Activated CD4-positive, alpha-beta memory T cell treated with anti-CD3 and anti-CD28 coated beads, Interleukin-2, amount 10 ng/mL, durations not matched to agents 7 days and 5 days (primary cell): ENCODE data around the gene FARS2. TPM values are rescaled to one million over a fixed set of nuclear protein-coding genes. Genes with fewer than 3 reads are reported as not detected.

Experiments used
- CTCF ChIA-PET: fragments of 350-600 bp; sonication (Branson Sonifier 250); formaldehyde crosslinking; loops from one replicate; lab custom pipeline; 2021; ENCODE audit warnings: antibody characterized with exemption, inconsistent platforms; lab: Charles Lee
- POLR2A ChIA-PET: fragments of 350-600 bp; sonication (Branson Sonifier 250); formaldehyde crosslinking; loops from one replicate; lab custom pipeline; 2021; ENCODE audit warnings: antibody characterized with exemption; lab: Charles Lee
- DNase-seq: peaks from one replicate; pipeline ENCODE4 v3.0.0-alpha.2; 2020
- H3K27ac Mint-ChIP-seq: one replicate; pipeline ENCODE4 v1.8.0; 2021; ENCODE audit warnings: mild to moderate bottlenecking, mixed read lengths
- H3K27me3 Mint-ChIP-seq: one replicate; pipeline ENCODE4 v1.8.0; 2021; ENCODE audit warnings: mixed read lengths
- H3K36me3 Mint-ChIP-seq: one replicate; pipeline ENCODE4 v1.8.0; 2021; ENCODE audit warnings: low read depth, mixed read lengths
- H3K4me1 Mint-ChIP-seq: one replicate; pipeline ENCODE4 v1.8.0; 2021; ENCODE audit warnings: mixed read lengths
- H3K4me3 Mint-ChIP-seq: one replicate; pipeline ENCODE4 v1.8.0; 2021; ENCODE audit warnings: mild to moderate bottlenecking, mixed read lengths
- H3K9me3 Mint-ChIP-seq: one replicate; pipeline ENCODE4 v1.8.0; 2021; ENCODE audit warnings: mixed read lengths
- total RNA-seq, 2 experiments: library from RNA; stranded (reverse); gene quantifications; one replicate each; pipeline ENCODE4 v1.2.3, GENCODE V29; 2021

FARS2 gene
- total RNA-seq, 2 experiments from 2014 or later, result 17.6 to 18.7 TPM

DNA sequence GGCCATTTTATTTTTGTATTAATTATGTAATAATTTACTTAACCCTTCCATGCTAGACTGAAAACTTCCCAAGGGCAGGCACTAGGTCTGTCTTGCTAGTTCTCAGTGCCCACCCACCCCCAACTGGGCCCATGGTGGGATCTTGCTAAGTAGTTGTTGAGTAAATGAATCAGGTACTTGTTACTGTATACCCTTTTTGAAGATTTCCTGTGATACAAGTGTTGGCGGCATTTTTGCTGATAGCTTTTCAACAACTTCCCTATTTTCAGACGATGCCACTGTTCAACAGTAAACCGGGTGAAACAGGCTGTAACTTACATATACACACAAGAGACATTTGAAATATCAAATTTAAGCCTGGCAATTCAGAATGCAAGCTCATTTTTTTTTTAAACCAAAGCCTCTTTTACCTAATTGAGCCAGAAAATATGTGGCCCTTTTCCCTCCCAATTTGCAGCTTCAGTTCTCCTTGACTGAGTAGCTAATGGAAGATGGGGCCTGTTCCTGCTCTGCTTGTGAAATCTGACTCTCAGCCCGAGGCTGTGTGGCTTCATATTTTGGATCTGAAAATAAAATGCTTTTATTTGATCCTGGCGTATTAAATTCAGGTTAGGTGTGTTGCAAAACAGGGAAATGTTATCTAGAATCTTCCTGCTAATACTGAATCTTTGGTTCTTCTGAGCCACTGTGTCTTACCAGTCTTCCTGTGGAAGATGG, 457.1 kb downstream of the FARS2 start:
- ChIA-PET POLR2A (no interaction called here), CTCF (no interaction called here)
- no peaks in the 10 kb centered on the region for H3K4me1 Mint-ChIP-seq
- H3K9me3 Mint-ChIP-seq, result peaks cover 14% of the 10 kb centered on the region
- H3K36me3 Mint-ChIP-seq, result peaks cover 11% of the 10 kb centered on the region
- H3K4me3 Mint-ChIP-seq, result no peak overlapping the region
- H3K27me3 Mint-ChIP-seq, result no peaks in the 10 kb centered on the region
- no peak overlapping the region for H3K27ac Mint-ChIP-seq
- no peak for DNase-seq

DNA sequence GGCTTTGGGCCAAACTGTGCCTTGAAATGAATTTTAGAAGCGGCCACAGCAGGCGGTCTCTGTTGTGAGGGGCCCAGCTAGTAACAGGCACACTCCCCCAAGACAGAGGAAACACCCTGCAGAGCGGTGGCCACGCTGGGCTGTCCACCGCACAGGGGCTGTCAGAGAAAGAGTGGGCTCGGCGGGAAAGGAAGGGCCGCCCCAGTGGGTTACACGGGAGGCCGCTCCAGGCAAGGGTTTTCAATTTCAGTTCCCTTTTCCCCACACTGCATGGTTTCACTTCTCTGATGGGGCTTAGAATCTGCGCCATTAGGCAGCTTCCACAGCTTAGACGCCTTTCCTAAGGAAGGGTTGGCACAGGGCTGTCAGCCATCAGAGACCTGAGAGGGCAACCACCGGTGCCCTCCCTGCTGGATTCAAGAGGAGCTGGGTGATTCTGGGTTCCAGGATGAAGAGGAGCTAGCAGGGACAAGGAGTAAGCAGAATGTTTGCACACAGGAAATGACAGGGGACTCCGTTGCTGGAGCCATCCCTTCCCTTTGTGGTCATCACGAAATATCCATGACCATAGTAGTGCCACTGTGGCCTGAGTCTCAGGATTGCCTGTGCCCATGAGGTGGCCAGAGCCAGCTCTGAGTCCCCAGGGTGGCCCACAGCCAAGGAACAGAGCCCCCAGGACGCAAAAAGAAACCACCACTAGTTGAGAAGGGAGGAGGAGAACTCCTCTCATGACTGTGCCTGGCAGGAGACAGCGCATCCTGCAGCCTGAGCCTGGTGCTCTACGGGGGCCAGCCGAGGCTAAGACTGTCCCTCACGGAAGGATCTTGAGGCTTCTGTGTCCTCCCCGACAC, 462.8 kb downstream of the FARS2 start:
- DNase-seq, result no peak
- Mint-ChIP-seq H3K4me3 (no peak overlapping the region), H3K9me3 (no peaks in the 10 kb centered on the region), H3K27me3 (no peaks in the 10 kb centered on the region), H3K4me1 (no peaks in the 10 kb centered on the region), H3K27ac (no peak overlapping the region), H3K36me3 (no peaks in the 10 kb centered on the region)
- ChIA-PET CTCF (interaction anchor here (2.0 kb wide), 1 partner anchor 253 kb away, joined by 5 read pairs; no protein-coding TSS in a partner anchor), POLR2A (no interaction called here)

DNA sequence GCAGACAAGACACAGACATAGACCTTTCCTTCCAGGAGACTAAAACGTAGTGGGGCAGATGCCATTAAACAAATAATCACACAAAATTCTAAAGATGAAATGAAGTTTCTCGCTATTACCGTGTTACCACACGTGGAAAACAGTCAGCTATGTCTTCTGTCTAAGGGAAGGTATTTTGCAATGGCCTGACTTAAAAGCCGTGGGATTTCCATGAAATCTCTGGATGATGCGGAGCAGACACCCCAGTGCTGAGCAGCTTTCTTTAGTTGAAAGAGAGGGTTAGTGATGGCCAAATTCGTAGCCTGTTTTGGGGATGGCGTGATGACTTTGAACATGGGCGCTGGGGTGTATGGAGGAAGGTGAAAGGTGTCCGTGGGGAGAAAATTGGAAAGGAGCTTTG, 463.6 kb downstream of the FARS2 start:
- no peak for DNase-seq
- H3K9me3 Mint-ChIP-seq, result no peaks in the 10 kb centered on the region
- H3K4me1 Mint-ChIP-seq, result no peaks in the 10 kb centered on the region
- H3K27me3 Mint-ChIP-seq, result no peaks in the 10 kb centered on the region
- ChIA-PET CTCF (no interaction called here), POLR2A (no interaction called here)
- no peak overlapping the region for H3K27ac Mint-ChIP-seq
- H3K4me3 Mint-ChIP-seq, result no peak overlapping the region
- H3K36me3 Mint-ChIP-seq, result no peaks in the 10 kb centered on the region

DNA sequence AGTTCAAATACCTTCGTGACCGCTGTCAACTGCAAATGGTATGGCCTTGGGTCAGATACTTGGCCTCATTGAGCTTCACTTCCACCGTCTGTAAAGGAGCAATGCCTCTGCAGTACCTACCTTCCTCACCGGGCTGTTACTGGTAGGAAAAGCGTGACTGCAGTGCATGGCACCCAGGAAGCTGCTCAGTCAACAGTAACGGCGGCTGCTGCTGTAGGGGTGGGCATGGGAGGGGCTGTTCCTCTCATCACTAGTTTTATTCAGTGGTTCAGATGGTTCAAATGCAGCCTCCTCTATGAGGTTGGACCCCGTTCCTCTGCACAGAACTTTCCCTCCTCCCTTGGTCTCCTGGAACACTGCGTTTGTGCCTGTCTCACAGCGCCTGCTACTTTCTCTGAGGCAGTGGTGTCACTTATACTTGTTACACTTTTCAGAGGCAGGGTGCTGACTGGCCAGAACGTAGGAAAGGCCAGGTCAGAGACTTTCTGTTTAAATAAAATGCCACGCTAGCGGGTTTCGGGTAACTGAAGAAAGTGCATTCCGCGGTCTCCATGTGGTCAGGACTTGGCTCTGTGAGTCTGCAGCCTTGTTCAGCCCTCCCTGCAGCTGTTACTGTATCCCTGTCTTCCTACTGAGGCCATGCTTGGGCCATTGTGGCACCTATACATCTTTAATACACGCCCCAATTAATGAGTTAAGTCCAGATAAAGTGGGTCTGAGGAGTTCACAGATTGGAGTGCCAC, 465.8 kb downstream of the FARS2 start:
- H3K9me3 Mint-ChIP-seq, result no peaks in the 10 kb centered on the region
- CTCF ChIA-PET, result no interaction called here
- POLR2A ChIA-PET, result no interaction called here

DNA sequence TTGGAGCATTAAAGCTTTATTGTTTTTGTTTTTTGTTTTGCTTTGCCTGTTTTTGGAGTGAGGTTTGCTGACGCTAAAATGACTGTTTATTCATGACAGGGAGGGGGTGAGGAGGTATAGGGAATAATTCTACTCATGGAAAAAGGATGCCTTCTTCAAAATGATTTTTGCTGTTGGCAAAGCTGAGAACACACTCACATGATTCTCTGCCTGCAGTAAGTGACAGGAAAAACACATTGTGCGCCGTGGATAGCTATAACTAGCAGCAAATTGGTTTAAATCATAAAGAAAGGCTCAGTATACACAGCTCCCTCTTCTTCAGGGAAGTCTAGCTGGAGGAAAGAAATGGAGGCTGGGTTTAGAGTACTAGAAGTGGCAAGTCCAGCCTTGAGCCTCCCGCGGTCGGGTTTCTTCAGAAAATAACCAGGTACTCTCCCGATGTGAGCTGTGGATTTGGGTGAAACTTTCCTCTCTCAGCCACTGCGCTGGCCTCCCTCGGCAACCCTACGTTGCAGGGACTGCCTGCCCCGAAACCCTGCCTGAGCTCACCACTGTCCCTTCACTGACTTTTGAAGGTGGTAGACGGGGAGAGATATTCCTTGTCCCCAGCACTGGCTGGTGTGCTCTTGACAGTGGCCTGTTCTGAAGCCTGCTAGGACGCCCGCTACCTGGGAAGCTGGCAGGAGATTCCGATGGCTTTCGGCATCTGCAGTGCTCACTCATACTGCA, 467.2 kb downstream of the FARS2 start:
- Mint-ChIP-seq H3K9me3 (no peaks in the 10 kb centered on the region), H3K4me3 (no peak overlapping the region), H3K27ac (no peak overlapping the region), H3K27me3 (no peaks in the 10 kb centered on the region), H3K4me1 (no peaks in the 10 kb centered on the region), H3K36me3 (no peaks in the 10 kb centered on the region)
- ChIA-PET POLR2A (no interaction called here), CTCF (no interaction called here)
- no peak for DNase-seq

More for the DNA sequence above, 465.8 kb downstream of the FARS2 start:
- Mint-ChIP-seq H3K36me3 (no peaks in the 10 kb centered on the region), H3K27ac (no peak overlapping the region), H3K27me3 (no peaks in the 10 kb centered on the region), H3K4me3 (no peak overlapping the region), H3K4me1 (no peaks in the 10 kb centered on the region)
- DNase-seq, result no peak

DNA sequence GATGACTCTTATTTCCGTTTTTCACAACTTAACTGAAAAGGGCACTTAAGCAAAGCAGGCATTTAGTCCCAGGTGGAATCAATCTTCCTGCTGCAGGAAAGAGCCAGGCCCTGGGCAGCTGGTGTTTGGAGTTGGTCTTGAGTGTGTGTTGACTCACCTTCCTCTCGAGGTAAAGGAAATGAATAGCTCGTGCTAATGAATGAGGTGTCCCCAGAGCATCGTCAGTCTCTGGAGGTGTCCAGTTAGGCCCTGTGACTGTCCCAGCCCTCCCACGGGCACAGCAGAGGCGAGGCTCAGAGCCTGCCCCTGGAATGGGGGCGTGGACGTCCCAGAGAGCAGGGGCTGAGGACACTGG, 467.7 kb downstream of the FARS2 start:
- Mint-ChIP-seq H3K9me3 (no peaks in the 10 kb centered on the region), H3K4me3 (no peak overlapping the region), H3K27ac (no peak overlapping the region), H3K36me3 (no peaks in the 10 kb centered on the region), H3K4me1 (no peaks in the 10 kb centered on the region), H3K27me3 (no peaks in the 10 kb centered on the region)
- CTCF ChIA-PET, result no interaction called here
- DNase-seq, result no peak
- POLR2A ChIA-PET, result no interaction called here

DNA sequence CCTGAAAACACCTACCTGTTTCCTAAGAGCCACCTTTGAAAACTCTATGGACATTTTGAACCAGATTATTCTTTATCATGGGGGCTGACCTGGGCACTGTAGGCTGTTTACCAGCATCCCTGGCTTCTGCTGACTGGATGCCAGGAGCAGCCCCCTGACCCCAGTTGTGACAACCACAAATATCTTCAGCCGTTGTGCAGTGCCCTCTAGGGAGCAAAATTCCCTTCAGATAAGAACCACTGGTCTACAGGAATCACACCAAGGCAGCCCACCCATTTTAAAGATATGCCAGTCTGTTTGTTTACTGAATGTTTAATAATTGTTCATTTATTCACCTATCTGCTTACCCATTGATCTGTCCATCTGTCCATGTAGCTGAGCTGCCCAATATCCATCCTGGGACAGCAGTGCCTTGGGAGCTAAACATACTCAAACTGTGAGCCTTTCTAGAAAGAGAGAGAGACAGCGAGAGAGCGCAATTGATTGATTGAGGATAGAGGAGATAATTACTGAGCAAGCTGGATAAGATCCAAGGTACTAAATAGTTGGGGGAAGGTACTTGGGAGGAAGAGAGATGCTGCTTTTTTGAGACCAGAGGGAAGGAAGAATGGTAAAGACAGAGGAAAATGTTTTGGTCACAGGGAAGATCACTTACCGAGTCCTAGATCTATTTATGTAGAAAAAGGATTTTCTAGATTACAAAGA, 468.7 kb downstream of the FARS2 start:
- no peak for DNase-seq
- Mint-ChIP-seq H3K27ac (no peak overlapping the region), H3K4me3 (no peak overlapping the region), H3K9me3 (no peaks in the 10 kb centered on the region), H3K27me3 (no peaks in the 10 kb centered on the region), H3K36me3 (no peaks in the 10 kb centered on the region), H3K4me1 (no peaks in the 10 kb centered on the region)
- ChIA-PET CTCF (no interaction called here), POLR2A (no interaction called here)

DNA sequence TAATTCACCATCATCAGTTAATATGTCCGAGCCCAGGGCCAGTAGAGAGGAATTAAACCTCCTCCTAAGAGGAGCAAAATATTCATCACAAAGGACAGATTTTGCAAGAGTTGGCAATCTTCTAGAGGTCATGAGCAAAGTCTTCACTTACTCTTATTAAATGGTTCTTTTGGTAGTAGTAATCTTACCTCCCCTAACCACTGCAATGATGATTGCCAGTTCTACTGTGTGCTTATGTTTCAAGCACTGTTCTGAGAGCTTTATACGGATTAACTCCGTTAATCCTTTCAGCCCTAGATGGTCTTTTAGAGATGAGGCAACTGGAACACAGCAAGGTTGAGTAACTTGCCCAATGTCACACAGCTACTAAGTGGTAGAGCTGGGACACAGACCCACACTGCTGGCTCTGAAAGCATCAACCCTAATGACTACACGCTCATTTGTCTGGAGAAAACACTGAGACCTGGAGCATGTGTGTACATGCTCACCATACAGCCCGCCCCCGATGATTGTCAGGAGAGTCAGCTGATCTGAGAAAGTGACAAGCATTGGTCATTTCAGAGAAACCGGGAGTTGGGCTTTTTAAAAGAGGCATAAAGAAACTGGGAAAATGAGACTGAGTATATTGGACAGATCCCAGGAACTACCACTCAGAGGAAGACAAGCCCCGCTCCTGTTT, 469.4 kb downstream of the FARS2 start:
- CTCF ChIA-PET, result no interaction called here
- Mint-ChIP-seq H3K4me3 (no peak overlapping the region), H3K27ac (no peak overlapping the region), H3K27me3 (no peaks in the 10 kb centered on the region), H3K36me3 (no peaks in the 10 kb centered on the region), H3K9me3 (no peaks in the 10 kb centered on the region), H3K4me1 (no peaks in the 10 kb centered on the region)
- no peak for DNase-seq
- POLR2A ChIA-PET, result no interaction called here

DNA sequence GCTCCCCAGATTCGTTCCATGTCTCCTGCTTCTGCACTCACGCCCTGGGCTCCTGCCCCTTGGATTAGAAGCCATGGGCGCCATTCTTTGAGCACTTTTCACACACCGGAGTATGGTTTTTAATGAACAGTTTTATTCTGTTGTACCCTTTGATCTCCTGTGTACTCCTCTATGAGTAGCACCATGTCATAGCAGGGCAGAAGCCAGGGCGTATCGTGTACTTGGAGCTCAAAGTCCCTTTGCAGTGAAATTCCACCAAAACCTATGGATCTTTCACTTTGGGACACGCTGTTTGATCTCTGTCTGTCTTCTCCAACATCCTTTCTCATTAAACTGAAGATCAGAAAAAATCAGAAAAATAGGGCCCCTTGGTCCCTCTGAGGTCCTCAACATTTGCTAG, 470.1 kb downstream of the FARS2 start:
- no peaks in the 10 kb centered on the region for H3K36me3 Mint-ChIP-seq
- no peak for DNase-seq
- no peaks in the 10 kb centered on the region for H3K27me3 Mint-ChIP-seq
- no peak overlapping the region for H3K27ac Mint-ChIP-seq
- H3K9me3 Mint-ChIP-seq, result no peaks in the 10 kb centered on the region
- ChIA-PET CTCF (no interaction called here), POLR2A (no interaction called here)
- H3K4me3 Mint-ChIP-seq, result no peak overlapping the region
- H3K4me1 Mint-ChIP-seq, result no peaks in the 10 kb centered on the region

DNA sequence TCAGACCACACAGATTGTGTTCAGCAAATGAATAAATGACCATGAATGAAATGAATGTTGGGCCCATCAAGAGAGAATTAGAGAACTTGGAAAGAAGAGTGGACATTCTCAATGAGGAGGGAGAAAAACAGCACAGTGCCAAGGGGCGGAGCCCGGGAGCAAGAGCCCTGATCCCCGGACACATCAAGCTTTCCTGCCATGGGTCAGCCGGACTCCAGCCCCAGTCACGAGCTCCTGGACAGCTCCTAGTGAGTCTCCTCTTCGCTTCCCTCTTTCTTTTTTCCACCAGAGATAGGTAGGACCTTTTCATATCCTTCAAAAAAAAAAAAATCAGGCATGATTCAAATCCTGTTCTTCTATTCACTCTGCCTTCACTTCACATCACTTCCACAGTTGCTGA, 471.2 kb downstream of the FARS2 start:
- no peak for DNase-seq
- Mint-ChIP-seq H3K4me3 (no peak overlapping the region), H3K36me3 (no peaks in the 10 kb centered on the region), H3K27ac (no peak overlapping the region), H3K27me3 (no peaks in the 10 kb centered on the region), H3K9me3 (no peaks in the 10 kb centered on the region), H3K4me1 (no peaks in the 10 kb centered on the region)
- POLR2A ChIA-PET, result no interaction called here
- CTCF ChIA-PET, result no interaction called here

DNA sequence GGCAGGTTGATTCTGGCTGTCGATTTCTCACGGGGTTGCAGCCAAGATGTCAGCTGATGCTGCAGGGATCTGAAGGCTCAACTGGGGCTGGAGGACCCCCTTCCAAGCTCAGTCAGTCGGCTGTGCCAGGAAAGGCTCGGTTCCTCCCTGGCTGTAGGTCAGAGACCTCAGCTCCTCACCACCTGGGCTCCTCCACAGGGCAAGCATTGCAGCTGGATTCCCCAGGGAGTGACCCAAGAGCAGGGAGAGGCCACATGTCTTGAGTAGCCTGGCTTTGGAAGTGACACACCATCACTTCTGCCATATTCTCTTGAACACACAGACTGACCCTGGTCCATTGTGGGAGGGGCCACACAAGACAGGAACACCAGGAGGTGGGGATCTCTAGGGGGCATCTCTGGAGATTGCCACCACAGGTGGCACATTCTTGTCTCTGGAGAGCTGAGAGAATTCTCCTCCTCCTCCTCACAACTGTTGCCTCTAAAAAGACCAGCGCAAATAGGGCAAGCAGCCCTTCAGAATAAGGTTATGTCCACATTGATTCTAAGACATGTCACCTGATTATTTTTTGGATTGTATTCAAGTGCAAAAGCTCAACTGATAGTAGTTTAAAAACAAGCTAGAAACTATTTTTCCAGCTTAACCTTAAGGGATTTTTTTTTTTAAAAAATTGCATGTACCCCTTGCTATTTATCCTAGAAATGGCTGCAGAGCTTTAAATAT, 474.9 kb downstream of the FARS2 start:
- no peak for DNase-seq
- ChIA-PET CTCF (no interaction called here), POLR2A (no interaction called here)
- no peak overlapping the region for H3K4me3 Mint-ChIP-seq
- H3K9me3 Mint-ChIP-seq, result no peaks in the 10 kb centered on the region
- no peaks in the 10 kb centered on the region for H3K27me3 Mint-ChIP-seq
- peaks cover 5% of the 10 kb centered on the region for H3K4me1 Mint-ChIP-seq
- H3K36me3 Mint-ChIP-seq, result no peaks in the 10 kb centered on the region
- no peak overlapping the region for H3K27ac Mint-ChIP-seq

DNA sequence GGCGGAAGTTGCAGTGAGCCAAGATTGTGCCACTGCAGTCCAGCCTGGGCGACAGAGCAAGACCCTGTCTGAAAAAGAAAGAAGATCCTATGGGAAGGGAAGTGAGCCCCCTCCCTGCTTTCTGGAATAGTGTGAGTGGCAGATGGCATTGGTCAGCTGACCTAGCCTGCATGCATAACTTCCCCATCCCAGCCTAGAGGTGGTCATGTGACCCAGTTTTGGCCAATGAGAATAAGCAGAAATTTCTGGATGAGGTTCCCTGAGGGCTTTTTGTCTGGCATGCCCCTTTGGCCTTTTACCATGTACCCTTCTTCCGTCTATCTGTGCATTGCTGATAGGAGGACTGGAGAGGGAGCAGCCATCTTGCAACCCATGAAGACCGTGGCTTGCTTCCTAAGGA, 476.1 kb downstream of the FARS2 start:
- Mint-ChIP-seq H3K4me3 (no peak overlapping the region), H3K27me3 (no peaks in the 10 kb centered on the region)
- CTCF ChIA-PET, result no interaction called here

More for the DNA sequence above, 476.1 kb downstream of the FARS2 start:
- no peaks in the 10 kb centered on the region for H3K36me3 Mint-ChIP-seq
- no peaks in the 10 kb centered on the region for H3K9me3 Mint-ChIP-seq
- peaks cover 5% of the 10 kb centered on the region for H3K4me1 Mint-ChIP-seq
- H3K27ac Mint-ChIP-seq, result no peak overlapping the region
- no peak for DNase-seq
- POLR2A ChIA-PET, result no interaction called here
